Suprapubic skin (tissue), 4 donors: ENCODE data around the gene SKA3. TPM values are rescaled to one million over a fixed set of nuclear protein-coding genes. Genes with fewer than 3 reads are reported as not detected.

ENCODE experiments used
- DNase-seq, 2 donors: peaks; one replicate each; pipeline ENCODE4 v3.0.0-alpha.2; 2019; ENCODE audit warnings: low spot score in 2 of 2
- H3K27ac ChIP-seq: fragments of 200-600 bp; sonication (generic); one replicate; pipeline ENCODE4 v1.5.1; 2019
- H3K27me3 ChIP-seq: fragments of 200-600 bp; sonication (generic); one replicate; pipeline ENCODE4 v1.5.1; 2019
- H3K36me3 ChIP-seq: fragments of 200-600 bp; sonication (generic); one replicate; pipeline ENCODE4 v1.5.1; 2019
- H3K4me1 ChIP-seq: fragments of 200-600 bp; sonication (generic); one replicate; pipeline ENCODE4 v1.5.1; 2019
- H3K4me3 ChIP-seq: fragments of 200-600 bp; sonication (generic); one replicate; pipeline ENCODE4 v1.5.1; 2019; ENCODE audit warnings: mild to moderate bottlenecking
- H3K9me3 ChIP-seq: fragments of 200-600 bp; sonication (generic); one replicate; pipeline ENCODE4 v1.5.1; 2019
- CTCF ChIP-seq, 2 donors: fragments of 200-600 bp in 1 of 2; fragments of 450-650 bp in 1 of 2; sonication (generic) in 1 of 2; IDR thresholded peaks; one replicate each; pipeline ENCODE4 v1.5.1; 2016 to 2019; ENCODE audit warnings: antibody characterized with exemption in 2 of 2, mild to moderate bottlenecking in 1 of 2, moderate library complexity in 1 of 2
- EP300 ChIP-seq: sonication (generic); formaldehyde crosslinking; IDR thresholded peaks from one replicate; pipeline ENCODE4 v1.6.1; 2017; ENCODE audit warnings: antibody characterized with exemption
- POLR2A ChIP-seq, 2 donors: fragments of 450-650 bp; IDR thresholded peaks; one replicate each; pipeline ENCODE4 v1.6.1; 2017; ENCODE audit warnings: antibody characterized with exemption in 2 of 2, mild to moderate bottlenecking in 2 of 2, moderate library complexity in 2 of 2
- POLR2AphosphoS5 ChIP-seq, 3 donors: sonication (generic); formaldehyde crosslinking; IDR thresholded peaks; one replicate each; pipeline ENCODE4 v1.6.1; 2017; ENCODE audit warnings: antibody characterized with exemption in 3 of 3
- WGBS: methylation state at CpG from one replicate; pipeline ENCODE4 v1.1.5; 2018; 5-methylcytosine and 5-hydroxymethylcytosine counted together
- total RNA-seq, 4 donors: library from RNA; depleted of rRNA; stranded (reverse); fragments of >200 nt; gene quantifications; one replicate each; pipeline ENCODE4 v1.1.0, GENCODE V29; 2016

The SKA3 gene
- total RNA-seq, 4 donors from 2014 or later = 0.95 to 3.0 (median 2.2) TPM

- Histone ChIP-seq H3K4me1 (no peaks in the 10 kb centered on the region), H3K36me3 (no peaks in the 10 kb centered on the region), H3K27me3 (no peaks in the 10 kb centered on the region), H3K4me3 (no peak overlapping the region), H3K9me3 (no peaks in the 10 kb centered on the region), H3K27ac (no peak overlapping the region)
- peak in 1 of 2 donors; percentile 19 for DNase-seq
- WGBS = 90% methylated on average over 9 of the region's 9 CpGs
- TF ChIP-seq POLR2AphosphoS5 (IDR thresholded peaks at IDR 0.05) (no peak), EP300 (no peak)
Measured at GRCh38 chr13:21121616-21122015, 54.7 kb downstream of the SKA3 start.

- Histone ChIP-seq H3K4me1 (no peaks in the 10 kb centered on the region), H3K9me3 (no peaks in the 10 kb centered on the region), H3K27me3 (no peaks in the 10 kb centered on the region), H3K36me3 (no peaks in the 10 kb centered on the region), H3K27ac (no peak overlapping the region), H3K4me3 (no peak overlapping the region)
- no peak for DNase-seq
- WGBS = 92% methylated on average over 6 of the region's 6 CpGs
- TF ChIP-seq POLR2A (IDR thresholded peaks at IDR 0.05) (no peak), EP300 (no peak), POLR2AphosphoS5 (IDR thresholded peaks at IDR 0.05) (no peak), CTCF (IDR thresholded peaks at IDR 0.05) (no peak)
Measured at GRCh38 chr13:21120191-21120590, 56.2 kb downstream of the SKA3 start.

- WGBS = 95% methylated on average over 2 of the region's 2 CpGs
- no peaks in the 10 kb centered on the region for H3K4me1 ChIP-seq
- no peak overlapping the region for H3K4me3 ChIP-seq
- H3K9me3 ChIP-seq = no peaks in the 10 kb centered on the region
- H3K27me3 ChIP-seq = no peaks in the 10 kb centered on the region
- no peak for TF ChIP-seq POLR2A (IDR thresholded peaks at IDR 0.05)
- no peak for TF ChIP-seq EP300
- TF ChIP-seq POLR2AphosphoS5 (IDR thresholded peaks at IDR 0.05) = no peak
- no peak overlapping the region for H3K27ac ChIP-seq
- H3K36me3 ChIP-seq = no peaks in the 10 kb centered on the region
- no peak for DNase-seq
Measured at GRCh38 chr13:21119526-21119925, 56.8 kb downstream of the SKA3 start.

- no peak overlapping the region for H3K4me3 ChIP-seq
- H3K27me3 ChIP-seq = no peaks in the 10 kb centered on the region
- DNase-seq = no peak
- WGBS = 77% methylated on average over 5 of the region's 5 CpGs
- TF ChIP-seq POLR2AphosphoS5 (IDR thresholded peaks at IDR 0.05) (no peak), EP300 (no peak), CTCF (IDR thresholded peaks at IDR 0.05) (no peak), POLR2A (IDR thresholded peaks at IDR 0.05) (no peak)
- no peaks in the 10 kb centered on the region for H3K9me3 ChIP-seq
- no peak overlapping the region for H3K27ac ChIP-seq
- no peaks in the 10 kb centered on the region for H3K4me1 ChIP-seq
- H3K36me3 ChIP-seq = no peaks in the 10 kb centered on the region
Measured at GRCh38 chr13:21118180-21118579, 58.2 kb downstream of the SKA3 start.

GRCh38 chr13:21117104-21117809 is 59.1 kb downstream of the SKA3 start:
- H3K4me3 ChIP-seq = no peak overlapping the region
- H3K27me3 ChIP-seq = no peaks in the 10 kb centered on the region
- DNase-seq = no peak
- H3K9me3 ChIP-seq = no peaks in the 10 kb centered on the region
- no peaks in the 10 kb centered on the region for H3K36me3 ChIP-seq
- TF ChIP-seq POLR2AphosphoS5 (IDR thresholded peaks at IDR 0.05) (no peak), POLR2A (IDR thresholded peaks at IDR 0.05) (no peak), CTCF (IDR thresholded peaks at IDR 0.05) (no peak), EP300 (no peak)
- no peaks in the 10 kb centered on the region for H3K4me1 ChIP-seq
- no peak overlapping the region for H3K27ac ChIP-seq
- 95% methylated on average over 1 of the region's 1 CpG for WGBS

GRCh38 chr13:21116141-21116540 is 60.2 kb downstream of the SKA3 start:
- no peaks in the 10 kb centered on the region for H3K4me1 ChIP-seq
- H3K27ac ChIP-seq = no peak overlapping the region
- 94% methylated on average over 6 of the region's 6 CpGs for WGBS
- peak in 1 of 2 donors; percentile 72 for DNase-seq
- H3K9me3 ChIP-seq = no peaks in the 10 kb centered on the region
- TF ChIP-seq CTCF (IDR thresholded peaks at IDR 0.05) (no peak), POLR2A (IDR thresholded peaks at IDR 0.05) (no peak), POLR2AphosphoS5 (IDR thresholded peaks at IDR 0.05) (no peak), EP300 (no peak)
- H3K27me3 ChIP-seq = no peaks in the 10 kb centered on the region
- H3K36me3 ChIP-seq = no peaks in the 10 kb centered on the region
- no peak overlapping the region for H3K4me3 ChIP-seq
